ENCODE data around the gene TYW1. TPM values are rescaled to one million over a fixed set of nuclear protein-coding genes. Genes with fewer than 3 reads are reported as not detected.

Gene TYW1
- total RNA-seq, 1 donor from 2014 or later, result 11.1 TPM

DNA sequence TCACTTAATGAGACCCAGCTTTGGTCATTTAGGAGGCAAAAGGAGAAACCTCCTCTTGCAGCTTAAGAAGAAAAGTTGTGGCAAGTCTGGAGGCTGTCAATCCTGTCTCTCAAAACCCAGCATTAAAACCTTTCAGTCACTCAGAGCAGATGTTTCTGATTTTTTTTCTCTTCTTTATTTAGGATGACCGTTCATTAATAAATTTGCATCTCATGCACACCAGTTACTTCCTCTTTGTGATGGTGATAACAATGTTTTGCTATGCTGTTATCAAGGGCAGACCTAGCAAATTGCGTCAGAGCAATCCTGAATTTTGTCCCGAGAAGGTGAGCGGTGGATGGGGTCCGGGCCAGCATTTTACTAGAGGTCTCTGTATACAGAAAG is 43.6 kb upstream of the TYW1 start:
- DNase-seq, result no peak
- intact Hi-C loops (cut with micrococcal nuclease), result no loop called here
- Histone ChIP-seq H3K36me3 (peaks cover 97% of the 10 kb centered on the region), H3K27ac (replicated peaks) (no peak overlapping the region), H3K27me3 (ENCODE audit: low read depth) (no peaks in the 10 kb centered on the region), H3K4me3 (no peak overlapping the region), H3K9me3 (replicated peaks) (no peaks in the 10 kb centered on the region), H3K4me1 (peaks cover 17% of the 10 kb centered on the region)
- TF ChIP-seq, protein P1, sequence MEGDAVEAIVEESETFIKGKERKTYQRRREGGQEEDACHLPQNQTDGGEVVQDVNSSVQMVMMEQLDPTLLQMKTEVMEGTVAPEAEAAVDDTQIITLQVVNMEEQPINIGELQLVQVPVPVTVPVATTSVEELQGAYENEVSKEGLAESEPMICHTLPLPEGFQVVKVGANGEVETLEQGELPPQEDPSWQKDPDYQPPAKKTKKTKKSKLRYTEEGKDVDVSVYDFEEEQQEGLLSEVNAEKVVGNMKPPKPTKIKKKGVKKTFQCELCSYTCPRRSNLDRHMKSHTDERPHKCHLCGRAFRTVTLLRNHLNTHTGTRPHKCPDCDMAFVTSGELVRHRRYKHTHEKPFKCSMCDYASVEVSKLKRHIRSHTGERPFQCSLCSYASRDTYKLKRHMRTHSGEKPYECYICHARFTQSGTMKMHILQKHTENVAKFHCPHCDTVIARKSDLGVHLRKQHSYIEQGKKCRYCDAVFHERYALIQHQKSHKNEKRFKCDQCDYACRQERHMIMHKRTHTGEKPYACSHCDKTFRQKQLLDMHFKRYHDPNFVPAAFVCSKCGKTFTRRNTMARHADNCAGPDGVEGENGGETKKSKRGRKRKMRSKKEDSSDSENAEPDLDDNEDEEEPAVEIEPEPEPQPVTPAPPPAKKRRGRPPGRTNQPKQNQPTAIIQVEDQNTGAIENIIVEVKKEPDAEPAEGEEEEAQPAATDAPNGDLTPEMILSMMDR (IDR thresholded peaks at IDR 0.05; ENCODE audit: borderline replicate concordance), result no peak

DNA sequence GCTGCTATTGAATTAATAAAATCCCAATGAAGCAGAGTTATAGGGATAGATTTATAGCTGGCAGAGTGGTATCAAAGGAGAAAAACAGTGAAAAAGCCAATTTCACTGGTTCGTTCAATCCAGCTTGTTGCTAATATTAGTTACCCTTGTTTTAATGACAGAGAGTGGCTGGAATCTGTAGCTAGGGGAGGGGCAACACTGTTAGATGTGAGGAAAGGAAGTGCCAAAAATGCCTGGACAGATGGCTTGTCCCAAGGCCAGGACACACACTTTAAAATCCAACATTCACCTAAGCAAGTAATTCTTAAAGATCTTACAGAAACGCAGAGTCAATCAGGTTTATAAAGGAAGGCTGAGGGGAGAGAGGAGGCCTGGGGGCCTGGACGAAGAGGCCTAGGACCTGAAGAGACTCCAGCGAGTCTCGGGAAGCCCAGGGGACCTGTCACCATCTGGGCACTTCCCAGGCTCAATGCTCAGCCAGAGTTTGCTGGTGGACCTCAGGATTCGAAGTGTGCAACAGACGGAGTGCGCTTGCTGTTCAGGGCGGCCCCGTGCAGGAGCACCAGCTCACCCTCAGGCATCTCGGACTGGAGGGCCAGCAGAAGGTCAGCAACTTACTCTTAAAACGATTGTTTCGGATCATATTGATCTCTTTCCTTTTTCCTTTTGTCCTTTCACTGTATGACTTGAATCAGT is 38.9 kb upstream of the TYW1 start:
- peak overlapping the region; percentile 21 for H3K27ac ChIP-seq (replicated peaks)

DNA sequence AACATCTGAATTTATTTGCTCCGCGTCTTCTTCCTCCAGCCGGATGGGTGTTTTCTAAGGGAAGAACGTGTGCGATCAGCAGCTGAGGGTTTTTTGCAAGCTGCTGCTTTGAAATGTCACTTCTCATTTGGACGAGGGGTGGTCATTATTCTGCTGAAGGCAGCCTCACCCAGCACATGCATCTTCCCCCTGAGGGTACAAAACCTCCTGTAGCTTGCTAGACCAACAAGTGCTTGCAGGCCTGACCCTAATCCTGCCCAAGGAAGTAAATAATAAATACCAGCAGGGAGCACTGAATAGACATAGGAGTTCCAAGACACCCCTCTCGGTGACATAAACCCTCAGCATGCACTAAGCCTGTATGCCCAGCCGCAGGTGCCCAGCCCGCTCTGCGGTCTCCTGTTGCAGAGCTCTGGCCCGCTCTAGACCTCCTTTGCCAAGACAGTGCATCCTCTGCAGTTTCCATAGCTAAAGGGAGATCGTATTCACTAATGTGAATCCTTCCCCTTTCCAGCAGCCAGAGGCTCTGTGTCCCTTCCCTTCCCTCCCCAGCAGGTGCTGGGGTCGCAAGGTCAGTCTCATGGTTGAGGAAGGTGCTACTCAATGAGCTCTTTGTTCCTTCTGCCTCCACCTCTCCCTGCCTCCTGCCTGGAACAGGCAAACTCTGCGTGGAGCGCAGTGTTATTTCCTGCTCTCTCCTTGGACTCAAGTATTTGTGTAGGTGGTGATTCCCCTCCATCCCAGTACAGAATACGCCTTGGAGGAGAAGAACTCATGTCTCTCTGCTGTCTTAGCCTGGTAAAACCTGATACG is 37.9 kb upstream of the TYW1 start:
- Histone ChIP-seq H3K36me3 (peaks cover 55% of the 10 kb centered on the region), H3K27ac (replicated peaks) (no peak overlapping the region), H3K4me1 (peaks cover 13% of the 10 kb centered on the region), H3K4me3 (no peak overlapping the region), H3K27me3 (ENCODE audit: low read depth) (no peaks in the 10 kb centered on the region), H3K9me3 (replicated peaks) (no peaks in the 10 kb centered on the region)
- DNase-seq, result no peak
- intact Hi-C loops (cut with micrococcal nuclease), result no loop called here
- TF ChIP-seq, protein P1 (IDR thresholded peaks at IDR 0.05; ENCODE audit: borderline replicate concordance), result no peak

More for the DNA sequence above, 38.9 kb upstream of the TYW1 start:
- no peak for DNase-seq
- Histone ChIP-seq H3K27me3 (ENCODE audit: low read depth) (no peaks in the 10 kb centered on the region), H3K9me3 (replicated peaks) (no peaks in the 10 kb centered on the region), H3K4me1 (peaks cover 13% of the 10 kb centered on the region), H3K4me3 (no peak overlapping the region), H3K36me3 (peaks cover 64% of the 10 kb centered on the region)
- intact Hi-C loops (cut with micrococcal nuclease), result no loop called here
- TF ChIP-seq, protein P1 (IDR thresholded peaks at IDR 0.05; ENCODE audit: borderline replicate concordance), result no peak

DNA sequence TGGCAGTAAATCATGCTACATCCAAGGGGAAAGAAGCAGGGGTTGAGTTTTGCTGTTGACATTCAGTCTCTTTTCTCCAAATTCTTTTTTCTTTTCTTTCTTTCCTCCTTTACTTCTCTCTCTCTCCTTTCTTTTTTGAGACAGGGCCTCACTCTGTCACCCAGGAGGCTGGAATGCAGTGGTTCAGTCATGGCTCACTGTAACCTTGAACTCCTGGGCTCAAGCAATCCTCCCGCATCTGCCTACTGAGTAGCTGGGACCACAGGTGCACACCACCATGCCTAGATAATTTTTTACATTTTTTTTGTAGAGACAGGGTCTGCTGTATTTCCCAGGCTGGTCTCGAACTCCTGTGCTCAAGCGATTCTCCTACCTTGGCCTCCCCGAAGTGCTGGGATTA is 36.4 kb upstream of the TYW1 start:
- no peak overlapping the region for H3K27ac ChIP-seq (replicated peaks)
- H3K9me3 ChIP-seq (replicated peaks), result no peaks in the 10 kb centered on the region
- no peaks in the 10 kb centered on the region for H3K27me3 ChIP-seq (ENCODE audit: low read depth)
- TF ChIP-seq, protein P1 (IDR thresholded peaks at IDR 0.05; ENCODE audit: borderline replicate concordance), result no peak
- no peak for DNase-seq
- H3K4me3 ChIP-seq, result no peak overlapping the region
- intact Hi-C loops (cut with micrococcal nuclease), result no loop called here
- H3K4me1 ChIP-seq, result peaks cover 13% of the 10 kb centered on the region
- H3K36me3 ChIP-seq, result peaks cover 43% of the 10 kb centered on the region

DNA sequence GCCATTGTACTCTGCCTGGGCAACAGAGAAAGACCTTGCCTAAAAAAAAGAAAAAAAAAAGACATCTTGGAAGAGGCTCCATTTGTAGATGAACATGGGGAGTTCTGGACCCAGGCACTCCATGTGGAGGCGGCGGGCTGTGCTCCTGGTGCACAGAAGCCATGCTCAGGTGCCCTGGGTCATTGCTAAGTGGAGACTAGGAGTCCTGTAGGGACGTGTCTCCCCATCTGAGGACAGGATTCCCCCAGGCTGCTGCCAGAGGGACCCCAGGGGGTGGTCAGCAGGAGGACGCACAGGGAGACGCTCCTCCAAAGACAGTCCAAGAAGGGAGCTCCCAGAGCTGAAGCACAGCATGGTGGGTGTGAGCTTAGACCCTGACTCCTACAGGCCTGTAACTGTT is 35.5 kb upstream of the TYW1 start:
- H3K36me3 ChIP-seq, result peaks cover 33% of the 10 kb centered on the region
- no peak for DNase-seq
- intact Hi-C loops (cut with micrococcal nuclease), result no loop called here
- TF ChIP-seq, protein P1 (IDR thresholded peaks at IDR 0.05; ENCODE audit: borderline replicate concordance), result no peak
- H3K27ac ChIP-seq (replicated peaks), result no peak overlapping the region
- no peaks in the 10 kb centered on the region for H3K27me3 ChIP-seq (ENCODE audit: low read depth)
- H3K4me3 ChIP-seq, result no peak overlapping the region
- peaks cover 13% of the 10 kb centered on the region for H3K4me1 ChIP-seq
- no peaks in the 10 kb centered on the region for H3K9me3 ChIP-seq (replicated peaks)

Measured in left ventricle myocardium inferior (tissue), 1 donor.